Mesendoderm (in vitro differentiated cells): ENCODE results near the gene RGL4.
"Not testable (repeated sequence)": the region's sequence is repeated elsewhere in the genome, so short reads cannot be mapped to it uniquely, and the experiment has no call there.

Experiments
- DNase-seq: peaks from one replicate; pipeline ENCODE4 v3.0.0; 2013
- H2AK5ac ChIP-seq: 2 replicates; pipeline ENCODE4 v1.6.1; 2013; ENCODE audit warnings: low read length, inconsistent platforms
- H2BK120ac ChIP-seq: 2 replicates; pipeline ENCODE4 v1.6.1; 2013; ENCODE audit warnings: low read depth, mild to moderate bottlenecking, low read length, moderate library complexity, mixed read lengths
- H2BK15ac ChIP-seq: replicated peaks from 2 replicates; pipeline ENCODE4 v1.6.1; 2013; ENCODE audit warnings: low read depth, mild to moderate bottlenecking, moderate library complexity
- H2BK5ac ChIP-seq: 2 replicates; pipeline ENCODE4 v1.6.1; 2013; ENCODE audit warnings: low read length, inconsistent platforms
- H3K18ac ChIP-seq: 2 replicates; pipeline ENCODE4 v1.6.1; 2013; ENCODE audit warnings: mild to moderate bottlenecking, low read length, mixed read lengths
- H3K23ac ChIP-seq: one replicate; pipeline ENCODE4 v1.6.1; 2013; ENCODE audit warnings: low read length
- H3K27ac ChIP-seq: 2 replicates; pipeline ENCODE4 v1.5.1; 2013; ENCODE audit warnings: low read depth, mild to moderate bottlenecking, inconsistent platforms, low read length, moderate library complexity
- H3K27me3 ChIP-seq: 2 replicates; pipeline ENCODE4 v1.6.1; 2013; ENCODE audit warnings: low read length, control low read depth, mild to moderate bottlenecking, inconsistent platforms; ENCODE audit not compliant: insufficient read depth, poor library complexity
- H3K36me3 ChIP-seq: 2 replicates; pipeline ENCODE4 v1.6.1; 2013; ENCODE audit warnings: low read length, inconsistent platforms; ENCODE audit not compliant: control insufficient read depth, insufficient read depth
- H3K4ac ChIP-seq: one replicate; pipeline ENCODE4 v1.6.1; 2013; ENCODE audit warnings: low read depth, mild to moderate bottlenecking, low read length, moderate library complexity
- H3K4me1 ChIP-seq: 2 replicates; pipeline ENCODE4 v1.6.1; 2013; ENCODE audit warnings: low read depth, low read length, inconsistent platforms; ENCODE audit not compliant: control insufficient read depth
- H3K4me2 ChIP-seq: 2 replicates; pipeline ENCODE4 v1.6.1; 2013; ENCODE audit warnings: low read length
- H3K4me3 ChIP-seq: 2 replicates; pipeline ENCODE4 v1.5.1; 2013; ENCODE audit warnings: mild to moderate bottlenecking, low read length
- H3K56ac ChIP-seq: one replicate; pipeline ENCODE4 v1.6.1; 2013; ENCODE audit warnings: low read length
- H3K79me1 ChIP-seq: 2 replicates; pipeline ENCODE4 v1.6.1; 2013; ENCODE audit warnings: low read length, inconsistent platforms
- H3K79me2 ChIP-seq: 2 replicates; pipeline ENCODE4 v1.6.1; 2013; ENCODE audit warnings: mild to moderate bottlenecking, low read length; ENCODE audit not compliant: control insufficient read depth, insufficient read depth
- H3K9ac ChIP-seq: 2 replicates; pipeline ENCODE4 v1.6.1; 2013; ENCODE audit warnings: low read length, inconsistent platforms
- H4K5ac ChIP-seq: one replicate; pipeline ENCODE4 v1.6.1; 2013; ENCODE audit warnings: low read length
- H4K8ac ChIP-seq: one replicate; pipeline ENCODE4 v1.6.1; 2013; ENCODE audit warnings: low read depth, mild to moderate bottlenecking, control low read depth, low read length, moderate library complexity
- whole genome bisulfite sequencing: extraction: QIAGEN DNeasy Blood & Tissue Kit; methylation state at CpG from one replicate; pipeline ENCODE4 v1.1.7; 2013; ENCODE audit warnings: low lambda C conversion rate, missing lambda C conversion rate; ENCODE audit not compliant: insufficient coverage; ENCODE audit errors: extremely low coverage; 5-methylcytosine and 5-hydroxymethylcytosine counted together

RGL4 gene

GRCh38 chr22:23671387-23671786, 19.4 kb upstream of the RGL4 start:
- H3K18ac ChIP-seq, H3K36me3 ChIP-seq, H2BK120ac ChIP-seq, H3K23ac ChIP-seq, DNase-seq, H2AK5ac ChIP-seq, H3K4ac ChIP-seq, H3K27me3 ChIP-seq, H3K9ac ChIP-seq, H3K4me3 ChIP-seq, H4K8ac ChIP-seq, H3K27ac ChIP-seq, H3K79me2 ChIP-seq, H3K4me2 ChIP-seq, H3K79me1 ChIP-seq, H3K56ac ChIP-seq, H3K4me1 ChIP-seq, H4K5ac ChIP-seq, H2BK5ac ChIP-seq, H2BK15ac ChIP-seq: not testable (repeated sequence)
- WGBS, result no CpG with 5 or more reads among the region's 4 CpGs

DNA sequence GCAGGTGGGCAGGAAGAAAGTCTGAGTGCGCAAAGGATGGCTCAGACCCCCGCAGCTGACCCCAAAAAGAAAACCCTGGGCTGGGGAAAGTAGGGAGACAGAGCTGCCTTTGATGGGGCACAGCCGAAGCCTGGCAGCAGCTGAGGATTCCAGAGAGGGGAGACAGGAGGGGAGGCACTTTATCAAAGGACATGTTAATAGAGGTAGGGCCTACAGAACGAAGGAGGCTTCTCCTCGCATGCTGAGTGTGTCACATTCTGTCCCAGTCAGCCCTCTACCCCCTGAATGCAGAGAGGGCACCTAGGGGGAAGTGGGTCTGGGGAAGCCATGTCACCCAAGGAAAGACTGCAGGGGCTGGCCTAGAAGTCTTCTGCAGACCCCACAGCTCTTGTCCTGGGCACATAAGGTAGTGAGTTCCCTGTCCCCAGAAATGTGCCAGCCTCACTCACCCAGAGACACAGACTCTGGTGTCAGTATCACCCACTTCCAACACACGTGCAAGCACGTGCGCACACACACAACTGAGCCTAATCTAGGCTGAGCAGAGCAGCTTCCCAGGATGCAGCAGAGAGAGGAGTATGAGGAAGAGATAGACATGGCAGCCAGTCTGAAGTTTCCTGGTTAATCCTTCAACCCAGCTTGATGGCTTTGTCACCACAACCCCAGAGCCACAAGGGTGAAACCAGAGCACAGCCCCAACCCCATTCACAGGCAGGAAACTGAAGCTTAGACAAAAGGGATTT, 18.3 kb upstream of the RGL4 start:
- H3K9ac ChIP-seq, H3K79me1 ChIP-seq, DNase-seq, H2AK5ac ChIP-seq, H3K4me1 ChIP-seq, H2BK15ac ChIP-seq, H3K27me3 ChIP-seq, H3K23ac ChIP-seq, H3K18ac ChIP-seq, H2BK120ac ChIP-seq, H3K79me2 ChIP-seq, H3K4me2 ChIP-seq, H3K56ac ChIP-seq, H3K36me3 ChIP-seq, H3K4me3 ChIP-seq, H4K8ac ChIP-seq, H4K5ac ChIP-seq, H3K4ac ChIP-seq, H2BK5ac ChIP-seq, H3K27ac ChIP-seq: not testable (repeated sequence)
- no CpG with 5 or more reads among the region's 8 CpGs for WGBS

GRCh38 chr22:23673050-23673620, 17.7 kb upstream of the RGL4 start:
- Histone ChIP-seq H2BK5ac (no peak overlapping the region), H2AK5ac (no peak overlapping the region), H3K79me1 (no peaks in the 10 kb centered on the region), H3K27me3 (no peaks in the 10 kb centered on the region), H3K27ac (no peak overlapping the region), H4K5ac (no peak overlapping the region), H2BK15ac (no peak overlapping the region), H3K4me2 (no peak overlapping the region), H3K4me3 (no peak overlapping the region), H3K23ac (no peak overlapping the region), H4K8ac (no peak overlapping the region), H3K9ac (no peak overlapping the region), H3K36me3 (no peaks in the 10 kb centered on the region), H2BK120ac (no peak overlapping the region), H3K79me2 (no peaks in the 10 kb centered on the region), H3K56ac (no peak overlapping the region), H3K4ac (no peak overlapping the region), H3K4me1 (no peaks in the 10 kb centered on the region), H3K18ac (no peak overlapping the region)
- DNase-seq, result no peak
- no CpG with 5 or more reads among the region's 7 CpGs for WGBS

GRCh38 chr22:23673826-23674690, 16.8 kb upstream of the RGL4 start:
- no peak overlapping the region for H3K18ac ChIP-seq
- H3K4me1 ChIP-seq, result no peaks in the 10 kb centered on the region
- H3K79me1 ChIP-seq, result no peaks in the 10 kb centered on the region
- H3K56ac ChIP-seq, result no peak overlapping the region
- no peak overlapping the region for H2BK5ac ChIP-seq
- H3K23ac ChIP-seq, result no peak overlapping the region
- DNase-seq, result peak; percentile 8
- H3K4ac ChIP-seq, result no peak overlapping the region
- H4K5ac ChIP-seq, result no peak overlapping the region
- WGBS, result no CpG with 5 or more reads among the region's 26 CpGs
- H3K36me3 ChIP-seq, result no peaks in the 10 kb centered on the region
- no peak overlapping the region for H3K4me3 ChIP-seq
- no peak overlapping the region for H2BK120ac ChIP-seq
- no peak overlapping the region for H4K8ac ChIP-seq
- H3K4me2 ChIP-seq, result no peak overlapping the region
- H3K9ac ChIP-seq, result no peak overlapping the region
- no peak overlapping the region for H2BK15ac ChIP-seq
- no peak overlapping the region for H2AK5ac ChIP-seq
- no peaks in the 10 kb centered on the region for H3K79me2 ChIP-seq
- no peaks in the 10 kb centered on the region for H3K27me3 ChIP-seq
- no peak overlapping the region for H3K27ac ChIP-seq

DNA sequence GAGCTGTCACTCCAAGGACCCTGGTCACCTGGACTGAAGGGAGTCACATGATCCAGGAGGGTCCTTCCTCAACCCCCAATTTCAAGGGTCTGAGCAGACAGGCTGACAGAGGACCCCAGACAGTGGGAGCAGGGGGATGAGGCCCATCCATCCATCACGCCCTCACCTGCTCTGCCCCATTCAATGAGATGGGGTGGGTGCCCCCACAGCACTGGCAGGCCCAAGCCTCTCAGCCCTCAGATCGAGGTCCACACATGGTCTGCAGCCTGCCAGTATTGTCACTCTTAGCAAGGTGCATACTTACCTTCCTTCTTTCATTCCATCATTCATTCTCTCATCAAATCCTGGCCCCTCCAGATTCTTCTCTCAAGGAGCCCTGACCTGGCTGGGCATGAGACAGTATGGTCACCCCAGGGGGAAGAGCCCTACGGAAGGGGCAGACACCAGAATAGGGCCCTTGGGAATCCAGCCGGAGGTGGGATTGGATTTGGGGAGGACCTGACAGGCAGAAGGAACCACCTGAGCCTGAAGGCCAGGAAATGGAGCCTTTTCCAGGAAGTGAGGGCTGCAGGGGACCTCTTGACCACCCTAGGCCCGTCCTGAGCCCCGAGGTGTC, 15.8 kb upstream of the RGL4 start:
- H4K8ac ChIP-seq, H3K27me3 ChIP-seq, H3K79me1 ChIP-seq, H3K23ac ChIP-seq, H2BK120ac ChIP-seq, H3K4me1 ChIP-seq, H3K18ac ChIP-seq, H3K79me2 ChIP-seq, H3K4ac ChIP-seq, H3K4me3 ChIP-seq, H3K36me3 ChIP-seq, H2BK15ac ChIP-seq, H3K27ac ChIP-seq, H2AK5ac ChIP-seq, H3K4me2 ChIP-seq, H4K5ac ChIP-seq, H3K56ac ChIP-seq, DNase-seq, H2BK5ac ChIP-seq, H3K9ac ChIP-seq: not testable (repeated sequence)
- WGBS, result no CpG with 5 or more reads among the region's 6 CpGs
